C1 segment of cervical spinal cord (tissue), 14 donors: Measurements from ENCODE around the gene KCNF1.

ENCODE experiments used
- DNase-seq, 14 donors: peaks; one replicate each; lab custom pipeline; 2025; lab: John Stamatoyannopoulos, UW

Gene KCNF1

GRCh38 chr2:10880586-10881321 lies 31.0 kb upstream of the KCNF1 start:
- DNase-seq: no peak

DNA sequence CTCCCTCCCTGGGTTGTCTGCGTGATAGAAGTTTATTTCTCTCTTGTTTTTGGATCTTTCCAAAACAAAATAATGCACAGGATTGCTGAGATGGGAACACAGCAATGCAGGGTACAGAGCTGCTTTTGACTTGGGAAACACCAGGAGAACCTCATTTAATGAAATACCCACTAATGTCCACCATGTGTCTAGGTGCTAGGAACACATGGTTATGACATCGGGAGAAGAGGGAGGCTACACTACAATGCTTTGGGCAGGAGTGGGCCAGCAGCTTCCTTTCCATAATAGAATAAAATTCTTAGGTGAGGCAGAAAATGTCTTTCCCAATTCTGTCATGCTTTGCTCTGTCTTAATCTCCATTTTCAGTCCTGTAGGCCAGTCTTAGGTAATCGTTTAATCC lies 29.2 kb upstream of the KCNF1 start:
- no peak for DNase-seq

GRCh38 chr2:10883066-10883465 lies 28.7 kb upstream of the KCNF1 start:
- no peak for DNase-seq

DNA sequence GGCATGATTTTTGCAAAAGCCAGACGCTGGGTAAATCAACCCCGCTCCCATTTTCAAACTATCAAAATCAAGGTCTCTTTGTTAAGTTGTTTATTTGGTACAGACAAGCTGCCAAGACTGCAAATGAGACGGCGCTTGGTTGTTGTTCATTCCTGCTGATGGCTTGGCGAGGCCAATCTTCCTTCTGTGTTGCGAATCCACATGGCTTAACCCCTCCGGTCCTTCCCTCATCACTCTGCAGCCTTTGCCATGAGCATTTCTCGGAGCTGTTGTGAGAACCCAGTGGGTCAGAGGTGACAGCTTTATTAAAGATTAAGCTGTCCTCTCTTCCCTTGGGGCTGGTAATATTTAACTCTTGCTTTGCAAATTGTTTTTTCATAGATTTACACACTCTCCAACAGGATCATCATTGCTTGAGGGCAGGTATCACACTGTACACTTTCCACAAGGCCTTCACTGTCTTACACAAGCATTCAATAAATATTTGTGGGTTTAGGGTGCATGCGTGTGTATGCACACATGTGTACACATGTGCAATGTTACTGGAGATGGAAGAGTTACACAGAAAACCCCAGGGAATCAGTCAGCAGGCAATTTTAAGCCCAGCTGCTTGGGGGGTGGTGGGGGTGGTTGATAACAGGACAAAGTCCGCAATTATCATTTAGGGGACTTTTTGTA lies 27.8 kb upstream of the KCNF1 start:
- peak in 2 of 14 donors; percentile 23 to 27 for DNase-seq

GRCh38 chr2:10884574-10884975 lies 27.2 kb upstream of the KCNF1 start:
- DNase-seq: no peak

GRCh38 chr2:10885094-10885860 lies 26.5 kb upstream of the KCNF1 start:
- DNase-seq: no peak

DNA sequence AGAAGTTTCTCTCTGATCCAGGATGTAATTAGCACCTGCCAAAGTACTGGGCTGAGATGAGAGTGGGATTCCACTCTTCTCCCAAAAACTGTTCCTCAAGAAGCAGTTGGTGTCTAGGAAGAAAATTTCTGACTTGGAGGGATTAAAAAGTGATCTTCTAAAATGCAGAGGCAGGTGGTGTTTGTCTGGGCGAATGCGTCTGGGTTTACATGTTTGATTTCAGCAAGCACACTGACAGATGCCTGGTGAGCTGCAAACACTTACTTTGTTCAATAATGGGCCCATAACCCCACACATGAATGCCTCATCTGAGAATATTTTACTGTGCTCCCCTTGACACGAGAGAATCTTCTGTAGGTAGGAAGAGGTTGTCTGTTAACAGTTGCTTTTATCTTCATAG lies 24.3 kb upstream of the KCNF1 start:
- DNase-seq: no peak

DNA sequence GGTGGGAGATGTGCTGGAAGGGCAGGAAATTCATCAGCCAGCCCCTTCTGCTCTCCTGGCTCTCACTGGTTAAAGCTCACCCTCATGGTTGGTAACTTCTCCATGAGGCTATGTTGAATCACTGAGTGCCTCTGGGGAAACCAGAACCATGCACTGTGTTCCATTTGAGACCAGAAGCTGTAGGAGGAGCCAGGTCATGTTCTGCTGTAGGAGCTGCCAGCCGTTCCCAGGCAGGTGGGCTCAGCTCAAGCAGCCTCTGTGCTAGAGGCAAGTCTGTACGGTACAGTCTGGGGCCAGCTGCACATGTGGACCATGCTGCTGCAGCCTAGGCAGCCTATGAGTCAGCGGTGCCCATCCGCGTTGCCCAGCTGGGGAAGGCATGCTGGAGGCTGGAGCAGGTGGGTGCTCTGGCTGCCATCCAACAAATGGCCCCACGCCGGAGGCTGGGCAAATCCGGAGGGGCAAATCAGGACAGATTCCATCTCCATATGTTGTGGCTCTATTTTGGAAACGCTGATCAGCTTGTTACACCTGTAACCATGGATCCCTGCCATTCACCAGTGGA lies 22.0 kb upstream of the KCNF1 start:
- DNase-seq: no peak

GRCh38 chr2:10890706-10891270 lies 20.9 kb upstream of the KCNF1 start:
- no peak for DNase-seq

- DNase-seq: peak in 1 of 14 donors; percentile 41
Observed at GRCh38 chr2:10891390-10891789, 20.3 kb upstream of the KCNF1 start.

DNA sequence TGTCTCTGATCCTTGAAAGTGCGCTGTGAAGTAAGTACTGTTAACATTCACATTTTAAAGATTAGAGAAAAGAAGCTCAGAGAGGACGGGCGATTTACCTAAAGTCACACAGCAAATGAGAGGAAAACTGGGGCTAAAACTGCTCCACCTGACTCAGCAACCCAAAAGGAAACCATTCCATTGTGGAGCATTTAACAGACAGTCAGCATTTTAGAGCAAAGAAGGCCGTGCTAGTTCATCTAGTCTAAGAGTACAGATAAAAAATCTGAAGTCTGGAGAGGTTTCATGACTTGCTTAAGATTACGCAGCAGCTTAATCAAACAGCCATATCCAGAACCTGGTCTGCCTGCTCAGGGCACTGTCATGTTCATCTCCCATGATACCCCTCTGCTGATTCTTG lies 19.9 kb upstream of the KCNF1 start:
- no peak for DNase-seq

GRCh38 chr2:10892316-10892715 lies 19.4 kb upstream of the KCNF1 start:
- DNase-seq: no peak

DNA sequence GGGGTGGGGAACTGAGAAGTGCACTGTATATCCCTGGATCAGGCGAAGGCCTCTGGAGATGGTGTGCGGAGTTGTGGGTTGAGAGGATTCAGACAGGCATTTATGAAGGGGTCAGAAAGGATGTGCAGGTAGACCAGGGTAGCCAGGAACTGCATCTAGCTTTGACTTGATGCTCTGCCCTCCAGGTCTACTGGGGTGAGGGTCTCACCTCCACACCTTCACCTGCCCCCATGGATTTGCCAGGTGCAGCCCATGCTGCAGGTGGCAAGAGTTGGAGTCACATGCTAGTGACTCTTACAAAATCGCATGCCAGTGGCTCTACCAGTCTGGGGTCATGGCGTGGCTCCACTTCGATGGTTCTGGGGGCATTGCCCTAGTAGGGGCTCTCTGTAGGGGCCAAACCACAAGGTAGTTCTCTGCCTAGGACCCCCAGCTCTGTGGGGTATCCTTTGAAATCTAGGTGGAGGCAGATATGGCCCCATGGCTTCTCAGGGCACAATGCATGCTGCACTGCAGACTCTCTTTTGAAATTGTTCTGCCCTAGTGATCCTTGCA lies 18.9 kb upstream of the KCNF1 start:
- no peak for DNase-seq

DNA sequence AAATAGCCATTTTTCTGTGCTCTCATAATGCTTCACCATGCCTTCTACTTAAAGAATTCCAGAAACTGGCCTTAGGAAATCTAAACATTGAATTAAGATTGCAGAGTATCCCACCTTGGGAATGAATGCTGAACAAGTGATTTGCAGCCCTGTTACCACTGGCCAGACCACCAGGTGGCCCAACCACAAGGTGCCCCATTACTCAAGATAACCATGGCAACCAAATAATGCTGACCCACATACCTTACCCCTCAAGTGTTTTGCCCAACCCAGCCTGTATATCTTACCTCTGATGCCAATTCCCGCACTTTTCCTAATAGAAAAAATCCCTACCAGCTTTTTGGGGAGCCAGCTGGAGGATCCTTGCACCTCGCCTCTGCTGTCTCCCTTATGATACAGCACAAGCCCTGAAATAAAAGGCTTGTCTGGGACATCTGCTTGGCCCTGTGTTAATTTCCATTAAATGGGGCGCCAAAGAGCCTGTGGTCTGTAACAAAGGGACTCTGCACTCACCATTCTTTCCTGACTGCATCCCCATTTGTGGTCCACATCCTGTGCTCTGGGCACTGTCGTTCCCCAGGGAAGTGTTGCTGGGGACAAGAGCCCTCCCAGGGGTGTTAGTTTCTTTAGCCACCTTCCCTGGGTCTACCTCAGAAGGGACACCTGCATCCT lies 17.3 kb upstream of the KCNF1 start:
- no peak for DNase-seq

DNA sequence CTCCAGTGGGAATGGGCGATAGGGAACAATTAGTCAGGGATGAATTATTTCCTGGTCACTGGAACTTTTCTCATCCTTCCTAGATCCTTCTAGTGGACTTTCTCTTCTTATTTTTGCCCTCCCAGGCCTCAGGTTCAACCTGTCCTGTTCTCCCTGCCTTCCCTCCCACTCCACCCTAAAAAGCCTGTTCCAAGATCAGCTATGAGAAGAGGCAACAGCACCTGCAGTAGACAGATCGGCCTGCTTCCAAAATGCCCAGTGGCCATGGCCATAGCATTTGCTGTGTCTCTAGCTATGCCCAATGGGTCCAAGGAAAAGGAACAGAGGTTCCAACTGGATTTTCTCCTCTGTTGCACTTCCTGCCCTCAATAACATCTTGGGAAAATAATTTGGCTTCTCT lies 16.5 kb upstream of the KCNF1 start:
- DNase-seq: no peak

GRCh38 chr2:10897956-10898355 lies 13.8 kb upstream of the KCNF1 start:
- DNase-seq: no peak

DNA sequence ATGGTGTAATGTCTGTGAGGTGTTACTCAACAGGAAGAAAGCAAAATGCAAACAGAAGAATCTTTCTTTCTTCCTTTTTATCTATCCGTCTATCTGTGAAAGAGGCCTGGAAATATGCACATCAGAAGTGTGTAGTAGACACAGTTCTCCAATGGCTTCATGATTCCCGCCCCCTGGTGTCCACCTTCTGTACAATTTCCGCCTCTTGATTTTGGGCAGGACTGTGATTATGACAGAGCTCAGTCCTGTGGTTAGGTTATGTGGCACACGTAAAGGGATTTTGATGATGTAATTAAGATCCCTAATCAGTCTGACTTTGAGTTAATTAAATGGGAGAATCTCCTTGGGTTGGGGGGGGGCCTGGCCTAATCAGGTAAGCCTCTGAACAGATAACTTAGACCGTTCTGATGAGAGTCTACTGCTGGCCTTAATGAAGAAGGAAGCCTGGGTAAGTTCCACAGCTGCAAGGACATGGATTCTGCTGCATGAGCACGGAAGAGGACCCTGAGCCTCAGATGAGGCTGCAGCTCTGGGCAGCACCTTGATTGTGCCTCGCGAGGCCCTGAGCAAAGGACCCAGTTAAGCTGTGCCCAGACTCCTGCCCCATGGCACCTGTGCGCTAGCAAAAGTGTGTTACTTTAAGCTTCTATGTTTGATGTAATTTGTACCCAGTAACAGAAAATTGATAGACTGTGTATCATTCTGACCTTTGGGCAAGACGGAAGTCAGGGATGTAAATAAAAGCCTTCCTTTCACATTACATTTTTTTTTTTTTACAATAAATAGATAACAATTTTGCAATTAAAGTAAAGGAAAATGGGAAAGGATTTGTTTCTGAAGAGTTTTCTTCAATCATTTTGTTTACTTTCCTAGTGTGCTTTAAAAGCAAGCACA lies 11.3 kb upstream of the KCNF1 start:
- no peak for DNase-seq

- no peak for DNase-seq
Observed at GRCh38 chr2:10901160-10901939, 10.4 kb upstream of the KCNF1 start.

- no peak for DNase-seq
Observed at GRCh38 chr2:10903861-10904210, 7.9 kb upstream of the KCNF1 start.
